AG09319 (cell line): ENCODE data around the gene KCND3.

Experiments used
- DNase-seq: peaks from one replicate; pipeline ENCODE4 v3.0.0-alpha.2; 2010; ENCODE audit warnings: low read depth; ENCODE audit errors: extremely low read depth
- TF ChIP-seq, protein P1 (sequence below): IDR thresholded peaks from 2 replicates; pipeline ENCODE4 v1.5.1; 2011; ENCODE audit warnings: low read depth, mild to moderate bottlenecking, inconsistent platforms, low read length, moderate library complexity

KCND3 gene

GRCh38 chr1:111731956-111732355 is 257.5 kb downstream of the KCND3 start:
- no peak for DNase-seq
- TF ChIP-seq, protein P1, sequence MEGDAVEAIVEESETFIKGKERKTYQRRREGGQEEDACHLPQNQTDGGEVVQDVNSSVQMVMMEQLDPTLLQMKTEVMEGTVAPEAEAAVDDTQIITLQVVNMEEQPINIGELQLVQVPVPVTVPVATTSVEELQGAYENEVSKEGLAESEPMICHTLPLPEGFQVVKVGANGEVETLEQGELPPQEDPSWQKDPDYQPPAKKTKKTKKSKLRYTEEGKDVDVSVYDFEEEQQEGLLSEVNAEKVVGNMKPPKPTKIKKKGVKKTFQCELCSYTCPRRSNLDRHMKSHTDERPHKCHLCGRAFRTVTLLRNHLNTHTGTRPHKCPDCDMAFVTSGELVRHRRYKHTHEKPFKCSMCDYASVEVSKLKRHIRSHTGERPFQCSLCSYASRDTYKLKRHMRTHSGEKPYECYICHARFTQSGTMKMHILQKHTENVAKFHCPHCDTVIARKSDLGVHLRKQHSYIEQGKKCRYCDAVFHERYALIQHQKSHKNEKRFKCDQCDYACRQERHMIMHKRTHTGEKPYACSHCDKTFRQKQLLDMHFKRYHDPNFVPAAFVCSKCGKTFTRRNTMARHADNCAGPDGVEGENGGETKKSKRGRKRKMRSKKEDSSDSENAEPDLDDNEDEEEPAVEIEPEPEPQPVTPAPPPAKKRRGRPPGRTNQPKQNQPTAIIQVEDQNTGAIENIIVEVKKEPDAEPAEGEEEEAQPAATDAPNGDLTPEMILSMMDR, result no peak

DNA sequence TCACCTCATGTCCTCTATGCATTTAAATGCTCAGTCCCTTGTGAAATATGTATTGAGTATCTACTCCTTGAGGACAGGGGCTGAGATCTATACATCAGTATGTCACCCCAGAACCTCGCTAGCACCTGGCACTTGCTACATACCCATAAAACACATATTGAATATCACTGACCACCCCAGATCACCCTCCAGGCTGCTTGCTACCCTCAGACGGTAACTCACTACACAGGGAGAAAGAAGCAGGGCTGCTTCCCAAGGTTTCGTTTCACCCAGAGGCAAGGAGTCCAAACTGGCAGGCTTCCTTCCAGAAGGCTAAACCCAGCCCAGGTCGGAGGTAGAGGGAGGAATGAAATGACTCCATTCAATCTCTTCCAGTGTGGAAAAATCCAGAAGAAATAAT is 258.8 kb downstream of the KCND3 start:
- TF ChIP-seq, protein P1, result no peak
- DNase-seq, result no peak

- TF ChIP-seq, protein P1, result no peak
- no peak for DNase-seq
Observed at GRCh38 chr1:111729946-111730681, 259.4 kb downstream of the KCND3 start.

GRCh38 chr1:111729271-111729921 is 260.1 kb downstream of the KCND3 start:
- DNase-seq, result no peak
- TF ChIP-seq, protein P1, result no peak

DNA sequence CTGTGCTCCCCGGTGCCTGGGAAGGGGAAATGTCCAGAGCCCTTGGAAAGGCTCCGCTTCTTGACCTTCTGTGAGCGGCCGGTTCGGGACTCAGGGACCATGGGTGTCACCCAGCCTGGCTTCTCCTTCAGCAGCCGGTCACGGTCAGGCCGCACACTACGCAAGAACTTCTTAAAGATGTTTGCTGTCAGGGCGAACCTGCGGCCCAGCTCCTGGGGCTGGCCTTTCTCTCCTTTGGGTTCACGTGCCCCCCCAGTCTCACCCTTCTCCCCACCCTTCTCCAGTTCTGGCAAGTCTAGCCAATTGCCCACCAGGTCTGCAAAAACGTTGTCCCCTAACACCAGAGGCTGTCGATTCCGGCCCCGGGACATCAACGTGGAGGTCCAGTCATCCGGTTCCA is 262.4 kb downstream of the KCND3 start:
- no peak for DNase-seq
- TF ChIP-seq, protein P1, result no peak

DNA sequence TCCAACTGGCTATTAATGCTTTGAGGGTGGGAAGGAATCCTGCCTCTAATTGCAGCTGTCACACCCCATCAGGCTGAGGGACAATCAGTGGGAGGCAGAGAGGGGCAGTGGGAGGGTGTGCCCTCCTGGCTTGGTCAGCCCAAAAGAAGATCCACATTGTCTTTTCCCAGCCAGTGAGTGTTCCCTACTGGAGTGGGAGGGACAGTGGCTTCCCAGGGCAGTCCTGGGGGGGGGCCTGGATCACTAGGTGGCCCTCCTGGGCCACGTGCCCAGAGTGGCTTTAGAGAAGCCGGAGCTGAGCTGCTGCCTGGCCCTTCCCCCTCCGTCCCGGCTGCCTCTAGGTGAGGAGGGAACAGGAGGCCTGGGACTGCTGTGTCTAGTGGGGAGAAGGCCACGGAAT is 264.3 kb downstream of the KCND3 start:
- DNase-seq, result no peak
- TF ChIP-seq, protein P1, result no peak

- TF ChIP-seq, protein P1, result no peak
- no peak for DNase-seq
Observed at GRCh38 chr1:111723871-111724270, 265.6 kb downstream of the KCND3 start.
